Measurements from ENCODE around the gene LRRC9. TPM values are rescaled to one million over a fixed set of nuclear protein-coding genes. Genes with fewer than 3 reads are reported as not detected.

The LRRC9 gene
- total and polyA plus RNA-seq, 2 of the 13 experiments (the other 11 are each of a cell fraction or from before 2014, with no cell fraction given), result 0.08 to 0.18 TPM

GRCh38 chr14:60089221-60089620, 169.3 kb downstream of the LRRC9 start:
- Histone ChIP-seq H3K9me3 (ENCODE audit: low read length) (no peaks in the 10 kb centered on the region), H3K36me3 (replicated peaks in 1 of 2; ENCODE audit: control insufficient read depth in 1 of 2, insufficient read depth in 2 of 2, low read length in 2 of 2) (no peaks in the 10 kb centered on the region), H3K4me1 (ENCODE audit: insufficient read depth, low read length) (peaks cover 9% of the 10 kb centered on the region), H3K9ac (ENCODE audit: insufficient read depth, low read depth, low read length) (no peak overlapping the region), H3K27me3 (ENCODE audit: control insufficient read depth in 1 of 2, insufficient read depth in 2 of 2, low read length in 2 of 2) (peaks cover 0 to 3% of the 10 kb centered on the region in 2 experiments; a peak in 1 of 5 replicates), H3K4me3 (replicated peaks in 1 of 3; ENCODE audit: insufficient read depth in 1 of 3, low read depth in 2 of 3, low read length in 3 of 3) (no peak overlapping the region), H3K27ac (ENCODE audit: extremely low read length, insufficient read depth, low read length) (no peak overlapping the region), H4K20me1 (ENCODE audit: insufficient read depth, low read length) (no peaks in the 10 kb centered on the region), H3K4me2 (ENCODE audit: low read depth, low read length) (no peak overlapping the region), H2AFZ (ENCODE audit: low read length) (peak overlapping the region; percentile 84), H3K79me2 (ENCODE audit: insufficient read depth, low read length) (peaks cover 20% of the 10 kb centered on the region)
- no peak for TF ChIP-seq ZFY (CRISPR knock-in tag; IDR thresholded peaks at IDR 0.05)
- TF ChIP-seq FOXA1 (IDR thresholded peaks at IDR 0.05), result no peak
- TF ChIP-seq FOXA1 (CRISPR knock-in tag; IDR thresholded peaks at IDR 0.05), result no peak
- TF ChIP-seq CERS6 (CRISPR knock-in tag; IDR thresholded peaks at IDR 0.05), result no peak
- TF ChIP-seq MIER2 (CRISPR knock-in tag; IDR thresholded peaks at IDR 0.05), result no peak
- no peak for TF ChIP-seq JARID2 (CRISPR knock-in tag; IDR thresholded peaks at IDR 0.05; ENCODE audit: insufficient replicate concordance)
- DNase-seq (ENCODE audit: low spot score) (no peak), ATAC-seq (no peak), FAIRE-seq (no peak)
- 20% methylated on average over 4 of the region's 4 CpGs for WGBS (ENCODE audit: low lambda C conversion rate)
- CTCF ChIA-PET (ENCODE audit: low intra/inter-chr PET ratio, low total read pairs), result no interaction called here
- POLR2A ChIA-PET, result no interaction called here
- in situ Hi-C loops (cut with HindIII; ENCODE audit: extremely low pct_ligation_motif_present, low pct_unique_long_range_greater_than_20kb) (no loop called here), intact Hi-C loops (cut with micrococcal nuclease; ENCODE audit: unreplicated experiment) (no loop called here)
- no TSS peak for BruUV-seq (replicated peaks)

GRCh38 chr14:60090864-60091519, 171.0 kb downstream of the LRRC9 start:
- peaks cover 0 to 3% of the 10 kb centered on the region in 2 experiments; a peak in 1 of 5 replicates for H3K27me3 ChIP-seq (ENCODE audit: control insufficient read depth in 1 of 2, insufficient read depth in 2 of 2, low read length in 2 of 2)
- TF ChIP-seq ZFYVE20 (CRISPR knock-in tag; IDR thresholded peaks at IDR 0.05; ENCODE audit: borderline replicate concordance, low read depth) (no peak), GFI1 (CRISPR knock-in tag; IDR thresholded peaks at IDR 0.05; ENCODE audit: borderline replicate concordance) (no peak), ZNF710 (CRISPR knock-in tag; IDR thresholded peaks at IDR 0.05; ENCODE audit: borderline replicate concordance) (0 out of 2 replicates have a peak, but pooled peaks have one; percentile 5), MED8 (CRISPR knock-in tag; IDR thresholded peaks at IDR 0.05; ENCODE audit: insufficient replicate concordance) (peak; percentile 8), NFE2L1 (CRISPR knock-in tag; IDR thresholded peaks at IDR 0.05; ENCODE audit: borderline replicate concordance) (no peak), TFAP4 (IDR thresholded peaks at IDR 0.05; ENCODE audit: borderline replicate concordance, low read depth) (peak; percentile 22; the same call in 1 of the 2 replicates), MAFF (IDR thresholded peaks at IDR 0.05; ENCODE audit: low read depth, low read length) (peak; percentile 32; the same call in 1 of the 2 replicates), MAFK (conservative IDR thresholded peaks at IDR 0.05 in 1 of 2, IDR thresholded peaks at IDR 0.05 in 1 of 2; ENCODE audit: low read length in 2 of 2) (peak; percentile 32 to 60; a peak in 3 of 4 replicates), ZNF207 (IDR thresholded peaks at IDR 0.05; ENCODE audit: borderline replicate concordance) (no peak)

More at GRCh38 chr14:60090864-60091519, 171.0 kb downstream of the LRRC9 start:
- no peaks in the 10 kb centered on the region for H3K36me3 ChIP-seq (replicated peaks in 1 of 2; ENCODE audit: control insufficient read depth in 1 of 2, insufficient read depth in 2 of 2, low read length in 2 of 2)
- CTCF ChIA-PET (ENCODE audit: low intra/inter-chr PET ratio, low total read pairs), result no interaction called here
- in situ Hi-C loops (cut with HindIII; ENCODE audit: extremely low pct_ligation_motif_present, low pct_unique_long_range_greater_than_20kb) (loop anchor here (5.0 kb wide), 1 partner anchor 156 kb away; the partner anchor contains the start of gene PPM1A), intact Hi-C loops (cut with micrococcal nuclease; ENCODE audit: unreplicated experiment) (loop anchor here (2.0 kb wide), 1 partner anchor 74 kb away; the partner anchor contains the start of gene DHRS7)
- TSS peak; percentile 79 for BruUV-seq (replicated peaks)
- no peak for DNase-seq (ENCODE audit: low spot score)
- peak overlapping the region; percentile 93 for H3K4me2 ChIP-seq (ENCODE audit: low read depth, low read length)
- WGBS (ENCODE audit: low lambda C conversion rate), result 17% methylated on average over 15 of the region's 16 CpGs
- H3K4me3 ChIP-seq (replicated peaks in 1 of 3; ENCODE audit: insufficient read depth in 1 of 3, low read depth in 2 of 3, low read length in 3 of 3), result peak overlapping the region; percentile 84 to 95 (median 90)
- no peak for ATAC-seq
- peaks cover 26% of the 10 kb centered on the region for H3K4me1 ChIP-seq (ENCODE audit: insufficient read depth, low read length)
- FAIRE-seq, result no peak
- POLR2A ChIA-PET, result no interaction called here
- H3K9ac ChIP-seq (ENCODE audit: insufficient read depth, low read depth, low read length), result peak overlapping the region; percentile 95
- H3K79me2 ChIP-seq (ENCODE audit: insufficient read depth, low read length), result peaks cover 38% of the 10 kb centered on the region
- H2AFZ ChIP-seq (ENCODE audit: low read length), result peak overlapping the region; percentile 20
- peak overlapping the region; percentile 98 for H3K27ac ChIP-seq (ENCODE audit: extremely low read length, insufficient read depth, low read length)
- H4K20me1 ChIP-seq (ENCODE audit: insufficient read depth, low read length), result no peaks in the 10 kb centered on the region
- no peaks in the 10 kb centered on the region for H3K9me3 ChIP-seq (ENCODE audit: low read length)

Data from HepG2 (cell line).